NCI-H446 (cell line): ENCODE results near the gene KMT5C.
"Not testable (repeated sequence)": the region's sequence is repeated elsewhere in the genome, so short reads cannot be mapped to it uniquely, and the experiment has no call there.

Source experiments
- DNase-seq, 2 experiments: peaks; one replicate each; lab custom pipeline; 2025; lab: John Stamatoyannopoulos, UW

Gene KMT5C

DNA sequence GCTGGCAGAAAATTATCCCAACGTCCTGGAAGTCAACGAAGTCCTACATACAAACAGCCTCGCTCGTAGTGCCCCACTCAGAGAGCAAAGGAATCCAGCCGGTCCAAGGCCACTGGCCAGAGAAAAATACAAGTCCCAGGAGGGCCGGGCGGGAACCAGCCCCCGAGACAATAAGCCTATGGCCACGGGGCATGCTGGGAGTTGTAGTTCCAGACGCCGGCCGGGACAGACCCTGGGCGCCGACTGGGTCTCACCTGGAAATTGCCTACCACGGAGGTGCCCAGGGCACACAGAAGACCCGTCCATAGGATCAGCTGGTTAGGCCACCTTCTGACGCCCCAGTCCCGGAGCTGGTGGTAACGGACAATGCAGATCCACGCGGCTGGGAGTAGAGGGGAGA, 19.9 kb upstream of the KMT5C start:
- peak in 1 of 2 experiments; percentile 44 for DNase-seq

DNA sequence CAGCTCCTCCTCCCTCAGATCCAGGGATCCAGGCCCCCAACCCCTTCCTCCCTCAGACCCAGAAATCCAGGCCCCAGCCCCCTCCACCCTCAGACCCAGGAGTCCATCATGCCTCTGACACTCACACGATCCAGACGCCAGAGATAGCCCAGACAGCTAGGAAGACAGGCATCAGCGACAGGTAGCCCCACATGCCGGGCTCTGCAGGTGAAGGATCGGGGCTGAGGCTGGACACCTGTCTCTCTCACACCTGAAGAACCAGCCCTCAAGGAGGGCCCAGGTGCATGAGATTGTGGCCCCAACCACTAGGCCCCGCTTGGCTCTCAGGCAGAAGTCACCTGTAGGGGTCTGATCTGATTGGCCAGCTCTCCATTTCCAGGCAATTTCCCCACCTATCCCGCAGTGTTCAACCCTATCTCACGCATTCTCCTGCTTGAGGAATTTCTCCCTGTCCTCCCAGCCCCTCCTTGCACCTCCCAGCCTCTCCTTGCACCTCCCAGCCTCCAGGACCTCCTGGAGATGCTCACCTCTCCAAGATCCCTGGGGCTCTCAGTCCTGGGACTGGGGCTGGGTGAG, 18.7 kb upstream of the KMT5C start:
- DNase-seq: no peak

DNA sequence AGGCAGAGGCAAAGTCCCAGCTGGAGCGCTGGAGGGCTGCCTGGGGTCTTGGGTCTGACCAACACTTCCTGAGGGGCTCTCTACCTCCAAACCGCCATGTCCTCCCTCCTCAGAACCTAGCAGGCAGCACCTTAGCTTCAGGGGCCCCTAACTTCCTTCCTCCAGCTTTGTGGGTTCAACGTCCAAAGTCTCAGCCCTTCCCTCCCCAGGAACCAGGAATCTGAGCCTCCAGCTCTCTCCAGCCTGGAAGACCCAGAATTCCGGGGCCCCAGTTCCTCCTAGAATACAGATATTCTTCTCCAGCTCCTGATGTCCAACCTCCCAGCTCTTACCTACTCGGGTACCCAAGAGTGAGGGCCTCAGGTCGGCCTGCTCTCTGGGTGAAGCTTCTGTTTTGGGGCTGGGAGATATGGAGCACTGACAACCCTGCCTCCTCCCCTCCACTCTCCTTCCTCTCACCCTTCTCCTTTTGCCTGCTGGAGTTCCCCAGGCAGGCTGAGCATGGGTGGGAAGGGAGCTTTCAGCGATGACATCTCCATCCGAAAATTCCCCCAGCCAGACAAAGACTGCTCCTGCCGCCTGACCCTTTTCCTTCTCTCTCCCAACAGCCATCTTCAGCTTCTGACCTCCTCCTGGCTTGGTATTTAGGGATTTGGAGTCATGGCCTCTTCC, 18.1 kb upstream of the KMT5C start:
- no peak for DNase-seq

DNA sequence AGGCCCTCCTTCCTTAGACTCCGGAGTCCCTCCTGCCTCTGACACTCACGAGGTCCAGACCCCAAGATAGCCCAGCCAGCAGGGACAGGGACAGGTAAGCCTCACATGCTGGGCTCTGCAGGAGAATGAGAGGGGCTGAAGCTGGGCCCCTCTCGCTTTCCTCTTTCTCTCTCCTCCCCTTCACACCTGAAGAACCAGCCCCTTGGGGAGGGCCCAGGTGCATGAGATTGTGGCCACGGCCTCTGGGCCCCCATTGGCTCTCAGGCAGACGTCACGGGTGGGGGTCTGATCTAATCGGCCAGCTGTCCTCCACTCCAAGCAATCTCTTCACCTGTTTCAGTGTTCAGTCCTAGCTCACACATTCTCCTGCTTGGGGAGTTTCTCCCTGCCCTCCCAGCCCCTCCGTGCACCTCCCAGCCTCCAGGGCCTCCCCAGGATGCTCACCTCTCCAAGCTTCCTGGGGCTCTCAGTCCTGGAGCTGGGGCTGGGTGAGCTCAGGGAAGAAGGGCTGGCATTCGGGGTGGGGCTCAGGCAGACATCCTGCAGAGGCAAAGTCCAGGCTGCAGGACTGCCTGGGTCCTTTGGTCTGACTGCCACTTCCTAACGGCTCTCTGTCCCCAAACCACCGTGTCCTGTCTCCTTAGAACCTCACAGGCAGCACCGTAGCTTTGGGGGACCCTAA, 17.3 kb upstream of the KMT5C start:
- DNase-seq: no peak

DNA sequence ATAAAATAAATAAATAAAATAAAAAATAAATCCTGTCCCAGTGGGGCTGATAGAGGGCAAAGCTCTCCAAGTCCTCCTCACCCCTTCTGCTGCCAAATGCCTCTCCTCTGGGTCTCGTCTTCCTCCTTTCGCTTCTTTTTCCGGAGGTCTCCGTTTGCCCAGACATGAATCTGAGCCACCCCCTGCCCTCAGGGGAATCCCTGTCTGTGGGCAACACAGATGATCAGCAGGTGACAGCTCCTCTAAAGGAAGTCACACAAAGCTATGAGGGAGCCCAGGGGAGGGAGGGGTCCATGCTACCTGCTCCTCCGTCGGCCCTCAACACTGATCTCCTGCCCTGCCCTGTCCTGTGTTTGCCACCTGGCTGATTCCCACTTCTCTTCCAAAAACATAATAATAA, 15.0 kb upstream of the KMT5C start:
- no peak for DNase-seq

DNA sequence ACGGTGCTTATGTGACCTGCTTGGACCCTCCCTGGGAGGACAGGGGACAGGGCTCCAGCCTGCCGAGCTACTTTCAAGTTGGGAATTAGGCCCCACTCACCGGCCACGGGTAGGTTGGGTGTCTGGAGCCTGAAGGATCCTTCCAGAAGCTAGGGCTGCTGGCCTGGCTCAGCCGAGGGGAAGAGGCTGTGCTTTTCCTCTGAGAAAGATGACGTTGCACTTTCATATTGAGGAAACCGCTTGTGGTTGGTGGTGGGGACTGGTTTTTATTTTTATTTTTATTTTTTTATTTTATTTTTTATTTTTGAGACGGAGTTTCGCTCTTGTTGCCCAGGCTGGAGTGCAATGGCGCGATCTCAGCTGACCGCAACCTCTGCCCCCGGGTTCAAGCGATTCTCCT, 14.5 kb upstream of the KMT5C start, which contains the start of gene TMEM150B:
Gene TMEM150B, minus strand, starts transcription at position 170 of the 400 bp plus-strand sequence. CDS start 4,305 bp downstream, outside the sequence.
- DNase-seq: no peak

GRCh38 chr19:55328774-55329318, 10.8 kb upstream of the KMT5C start:
- peak; percentile 13 to 47 for DNase-seq

- not testable (repeated sequence) for DNase-seq
These were observed 9.9 kb upstream of the KMT5C start for GRCh38 chr19:55329791-55330190.

DNA sequence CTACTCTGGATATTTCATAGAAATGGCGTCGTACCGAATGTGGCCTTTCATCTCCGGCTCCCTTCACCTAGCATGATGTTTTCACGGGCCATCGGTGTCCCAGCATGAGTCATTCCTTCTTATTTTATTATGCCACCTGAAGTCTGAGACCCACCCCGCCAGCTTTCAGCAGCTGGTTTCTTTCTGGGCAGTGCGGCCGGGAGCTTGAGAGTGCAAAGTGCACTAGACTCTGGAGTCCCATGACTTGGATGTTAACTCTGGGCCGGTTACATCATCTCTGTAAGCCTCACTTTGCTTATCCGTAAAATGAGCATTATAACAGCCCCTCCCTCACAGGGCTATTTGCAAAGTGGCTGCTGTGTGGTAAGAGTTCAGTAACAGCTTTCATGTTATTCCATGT, 5.8 kb upstream of the KMT5C start:
- DNase-seq: no peak

GRCh38 chr19:55336101-55336500, 3.6 kb upstream of the KMT5C start:
- no peak for DNase-seq

DNA sequence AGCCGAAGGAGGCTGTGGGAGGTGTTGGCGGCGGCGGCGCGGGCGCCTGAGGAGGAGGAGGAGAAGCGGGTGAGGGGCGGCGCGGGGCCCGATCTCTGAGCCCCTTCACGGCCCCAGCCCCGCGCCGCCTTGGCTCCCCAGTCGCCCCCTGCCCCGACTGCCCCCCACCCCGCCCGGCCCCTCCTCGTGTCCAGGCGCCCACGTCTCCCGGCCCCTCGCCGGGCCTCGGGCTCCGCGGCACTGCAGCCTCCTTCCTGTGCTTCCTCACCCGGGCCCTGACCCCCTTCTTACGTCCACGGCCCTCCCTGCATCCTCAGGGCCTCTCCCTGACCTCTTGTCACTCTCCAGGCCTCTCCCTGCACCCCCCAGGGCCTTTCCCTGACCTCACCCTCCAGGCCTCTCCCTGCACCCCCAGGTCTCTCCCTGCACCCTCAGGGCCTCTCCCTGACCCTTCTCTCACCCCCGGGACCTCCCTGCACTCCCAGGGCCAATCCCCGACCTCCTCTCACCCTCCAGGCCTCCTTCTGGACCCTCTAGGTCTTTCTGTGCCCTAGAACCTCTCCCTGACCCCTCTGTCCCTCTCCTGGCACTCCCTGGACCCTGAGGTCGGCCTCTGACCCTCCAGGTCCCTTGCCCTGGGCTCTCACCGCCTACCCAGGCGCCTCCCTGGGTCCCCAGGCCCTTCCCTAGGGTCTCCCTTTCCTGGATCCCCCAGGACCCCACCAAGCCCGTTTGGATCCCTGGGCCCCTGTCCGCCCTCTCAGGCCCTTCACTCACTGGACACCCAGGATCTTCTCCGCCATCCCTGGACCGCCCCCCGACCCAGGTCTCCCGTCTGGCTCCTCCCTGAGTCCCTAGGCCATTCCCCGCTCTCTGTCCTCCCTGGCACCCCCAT, 460 bp downstream of the KMT5C start:
- no peak for DNase-seq

- DNase-seq: no peak
These were observed 1.1 kb downstream of the KMT5C start for GRCh38 chr19:55340784-55341147.

- DNase-seq: peak in 1 of 2 experiments; percentile 60
These were observed 1.5 kb downstream of the KMT5C start for GRCh38 chr19:55341171-55341588.

- DNase-seq: no peak
These were observed 2.2 kb downstream of the KMT5C start for GRCh38 chr19:55341595-55342531.

- peak in 1 of 2 experiments; percentile 57 for DNase-seq
These were observed 4.8 kb downstream of the KMT5C start for GRCh38 chr19:55344444-55344843.

- no peak for DNase-seq
These were observed 5.6 kb downstream of the KMT5C start for GRCh38 chr19:55345101-55345817.

DNA sequence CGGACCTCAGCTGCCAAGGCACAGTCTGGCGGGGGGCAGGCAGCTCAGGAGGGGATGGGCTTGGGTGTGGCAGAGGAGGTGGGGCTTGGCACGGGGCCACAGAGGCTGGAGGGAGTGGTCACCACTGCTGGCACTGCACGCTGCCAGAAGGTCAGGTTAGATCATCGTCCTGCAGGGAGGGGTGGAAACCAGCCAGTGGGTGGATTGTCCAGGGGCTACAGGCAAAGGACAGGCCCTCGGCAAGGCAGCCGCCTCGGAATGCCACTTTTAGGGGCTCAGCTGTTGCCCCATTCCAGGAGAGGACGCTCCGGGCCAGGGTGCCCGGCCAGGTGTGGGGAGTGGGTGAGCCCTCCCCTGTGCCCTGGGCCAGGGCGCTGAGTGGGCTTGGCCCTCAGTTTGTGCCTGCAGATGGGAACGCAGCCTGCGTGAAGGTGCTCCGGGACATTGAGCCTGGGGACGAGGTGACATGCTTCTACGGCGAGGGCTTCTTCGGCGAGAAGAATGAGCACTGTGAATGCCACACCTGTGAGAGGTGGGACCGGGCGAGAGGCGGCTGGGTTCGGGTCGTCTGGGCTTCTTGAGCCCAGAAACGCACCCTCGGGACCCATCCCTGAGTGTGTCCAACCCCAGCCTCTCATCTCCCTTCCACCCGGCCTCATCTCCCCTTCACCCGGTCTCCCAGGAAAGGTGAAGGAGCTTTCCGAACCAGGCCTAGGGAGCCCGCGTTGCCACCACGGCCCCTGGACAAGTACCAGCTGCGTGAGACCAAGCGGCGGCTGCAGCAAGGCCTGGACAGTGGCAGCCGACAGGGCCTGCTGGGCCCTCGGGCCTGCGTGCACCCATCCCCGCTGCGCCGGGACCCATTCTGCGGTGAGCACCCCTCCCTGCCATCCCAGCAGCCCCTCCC, 6.4 kb downstream of the KMT5C start:
- no peak for DNase-seq

DNA sequence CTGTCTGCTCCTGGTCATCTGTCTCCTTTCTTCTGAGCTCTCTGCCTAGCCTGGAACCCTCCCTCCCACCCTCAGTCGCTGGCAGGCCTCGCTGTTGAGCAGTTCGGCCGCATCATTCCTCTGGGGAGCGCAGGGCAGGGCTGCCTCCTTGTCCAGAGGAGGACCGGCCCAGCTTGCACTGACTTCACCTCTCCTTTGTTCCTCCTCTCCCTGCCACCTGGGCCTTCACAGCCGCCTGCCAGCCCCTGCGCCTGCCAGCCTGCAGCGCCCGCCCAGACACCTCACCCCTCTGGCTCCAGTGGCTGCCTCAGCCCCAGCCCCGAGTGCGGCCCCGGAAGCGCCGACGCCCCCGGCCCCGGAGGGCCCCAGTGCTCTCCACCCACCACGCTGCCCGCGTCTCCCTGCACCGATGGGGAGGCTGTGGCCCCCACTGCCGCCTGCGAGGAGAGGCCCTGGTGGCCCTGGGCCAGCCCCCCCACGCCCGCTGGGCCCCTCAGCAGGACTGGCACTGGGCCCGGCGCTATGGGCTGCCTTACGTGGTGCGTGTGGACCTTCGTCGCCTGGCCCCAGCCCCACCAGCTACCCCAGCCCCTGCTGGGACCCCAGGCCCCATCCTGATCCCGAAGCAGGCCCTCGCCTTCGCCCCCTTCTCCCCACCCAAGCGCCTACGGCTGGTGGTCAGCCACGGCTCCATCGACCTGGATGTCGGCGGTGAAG, 7.2 kb downstream of the KMT5C start:
- no peak for DNase-seq
